Rectal smooth muscle tissue (tissue), 1 donor: ENCODE results near the gene GSTM1.
A peak's percentile ranks its signal among the peaks of the same experiment; 100 is the strongest.

Experiments used
- H3K27ac ChIP-seq: one replicate; pipeline ENCODE4 v1.7.0; 2013; ENCODE audit warnings: low read depth, low read length, inconsistent platforms
- H3K27me3 ChIP-seq: one replicate; pipeline ENCODE4 v1.7.0; 2013; ENCODE audit warnings: low read length; ENCODE audit not compliant: control insufficient read depth, insufficient read depth
- H3K36me3 ChIP-seq: one replicate; pipeline ENCODE4 v1.7.0; 2013; ENCODE audit warnings: low read length; ENCODE audit not compliant: control insufficient read depth, insufficient read depth
- H3K4me1 ChIP-seq: one replicate; pipeline ENCODE4 v1.7.0; 2013; ENCODE audit warnings: low read length; ENCODE audit not compliant: control insufficient read depth, insufficient read depth
- H3K4me3 ChIP-seq: one replicate; pipeline ENCODE4 v1.7.0; 2013; ENCODE audit warnings: low read length
- H3K9ac ChIP-seq: one replicate; pipeline ENCODE4 v1.7.0; 2013; ENCODE audit warnings: low read length

The GSTM1 gene

DNA sequence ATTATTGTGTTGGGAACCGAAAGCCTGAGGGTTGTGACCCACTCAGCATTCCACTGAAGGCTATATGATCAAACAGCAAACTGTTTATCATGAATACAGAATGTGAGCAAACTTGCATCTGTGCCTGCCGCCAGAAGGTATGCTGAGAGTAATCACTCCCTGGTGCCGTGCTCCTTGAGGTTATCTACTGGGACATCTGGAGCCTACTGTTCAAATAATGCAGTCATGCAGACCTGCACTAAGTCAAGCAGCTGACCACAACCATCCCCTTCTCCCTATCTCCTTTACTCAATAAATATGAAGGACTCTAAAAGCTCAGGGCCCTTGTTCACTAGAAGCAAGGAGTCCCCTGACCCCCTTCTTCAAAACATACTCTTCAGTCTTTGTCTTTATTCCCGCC is 37.9 kb downstream of the GSTM1 start:
- H3K9ac ChIP-seq, result no peak overlapping the region
- peaks cover 2% of the 10 kb centered on the region for H3K4me1 ChIP-seq
- H3K36me3 ChIP-seq, result no peaks in the 10 kb centered on the region
- no peaks in the 10 kb centered on the region for H3K27me3 ChIP-seq
- no peak overlapping the region for H3K4me3 ChIP-seq
- no peak overlapping the region for H3K27ac ChIP-seq

DNA sequence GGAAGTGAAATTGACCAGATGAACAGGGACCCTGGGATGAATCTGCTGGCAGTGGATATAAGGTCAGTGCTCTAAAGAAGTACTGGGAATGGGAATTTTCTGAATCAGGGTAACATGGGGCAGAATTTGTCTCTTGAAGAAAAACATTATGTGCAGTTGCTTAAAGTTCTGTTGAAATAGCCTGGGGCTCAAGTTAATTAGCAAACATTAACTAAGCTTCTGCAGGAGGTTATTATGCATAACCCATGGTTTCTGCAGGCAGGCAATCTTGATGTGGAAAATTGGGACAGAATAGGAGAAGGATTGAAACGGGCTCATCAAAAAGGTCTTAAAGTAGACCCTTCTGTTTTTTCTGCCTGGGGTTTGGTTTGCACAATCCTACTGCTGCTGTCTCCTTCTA is 38.4 kb downstream of the GSTM1 start:
- H3K9ac ChIP-seq, result no peak overlapping the region
- H3K27me3 ChIP-seq, result no peaks in the 10 kb centered on the region
- no peaks in the 10 kb centered on the region for H3K36me3 ChIP-seq
- H3K4me1 ChIP-seq, result peaks cover 2% of the 10 kb centered on the region
- no peak overlapping the region for H3K27ac ChIP-seq
- H3K4me3 ChIP-seq, result no peak overlapping the region

DNA sequence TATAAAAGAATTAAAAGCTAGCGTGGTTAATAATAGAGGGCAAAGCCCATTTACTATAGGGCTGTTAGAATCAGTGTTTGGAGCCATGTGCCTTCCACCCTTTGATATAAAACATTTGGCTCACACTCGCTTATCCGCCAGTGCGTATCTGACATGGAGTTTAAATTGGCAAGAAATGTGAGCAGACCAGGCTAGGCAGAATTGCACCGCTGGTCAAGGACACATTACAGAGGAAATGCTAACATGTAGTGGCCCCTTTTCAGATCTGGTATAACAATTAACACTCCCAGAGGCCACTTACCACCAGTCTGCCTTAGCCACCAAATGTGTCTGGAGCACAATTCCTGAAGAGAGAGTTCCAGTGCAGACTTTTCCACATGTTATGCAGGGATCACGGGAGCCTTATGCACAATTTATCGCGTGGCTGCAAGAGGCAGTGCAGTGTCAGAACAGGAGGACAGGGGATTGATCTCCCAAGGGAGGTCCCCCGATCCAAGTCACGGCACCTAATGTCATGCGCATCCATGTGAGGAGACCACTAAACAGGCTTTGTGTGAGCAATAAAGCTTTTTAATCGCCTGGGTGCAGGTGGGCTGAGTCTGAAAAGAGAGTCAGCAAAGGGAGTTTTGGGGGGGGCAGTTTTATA is 39.2 kb downstream of the GSTM1 start:
- no peak overlapping the region for H3K9ac ChIP-seq
- H3K27ac ChIP-seq, result no peak overlapping the region
- no peaks in the 10 kb centered on the region for H3K27me3 ChIP-seq
- no peak overlapping the region for H3K4me3 ChIP-seq
- no peaks in the 10 kb centered on the region for H3K36me3 ChIP-seq
- peaks cover 2% of the 10 kb centered on the region for H3K4me1 ChIP-seq

DNA sequence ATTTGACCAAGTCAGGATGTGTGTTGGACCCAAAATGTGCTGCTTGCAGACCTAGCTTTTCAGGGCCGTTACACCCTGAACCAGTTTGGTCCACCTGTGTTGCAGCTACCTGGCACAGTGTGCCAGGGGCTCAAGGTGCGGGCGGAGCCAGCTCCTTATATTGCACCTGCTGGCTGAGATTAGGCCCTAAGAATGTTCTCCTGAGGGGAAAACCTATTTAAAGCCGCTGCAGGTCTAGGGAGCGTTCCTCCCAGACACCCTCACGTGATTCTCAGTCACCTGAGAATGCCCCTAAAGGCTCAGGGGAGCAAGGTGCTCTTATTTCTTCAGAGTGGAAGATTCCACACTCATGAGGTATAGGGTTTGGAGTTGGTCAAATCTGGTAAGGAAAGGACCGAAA is 41.3 kb downstream of the GSTM1 start:
- Histone ChIP-seq H3K27me3 (no peaks in the 10 kb centered on the region), H3K27ac (no peak overlapping the region), H3K4me1 (no peaks in the 10 kb centered on the region), H3K4me3 (no peak overlapping the region), H3K36me3 (peaks cover 4% of the 10 kb centered on the region), H3K9ac (no peak overlapping the region)

DNA sequence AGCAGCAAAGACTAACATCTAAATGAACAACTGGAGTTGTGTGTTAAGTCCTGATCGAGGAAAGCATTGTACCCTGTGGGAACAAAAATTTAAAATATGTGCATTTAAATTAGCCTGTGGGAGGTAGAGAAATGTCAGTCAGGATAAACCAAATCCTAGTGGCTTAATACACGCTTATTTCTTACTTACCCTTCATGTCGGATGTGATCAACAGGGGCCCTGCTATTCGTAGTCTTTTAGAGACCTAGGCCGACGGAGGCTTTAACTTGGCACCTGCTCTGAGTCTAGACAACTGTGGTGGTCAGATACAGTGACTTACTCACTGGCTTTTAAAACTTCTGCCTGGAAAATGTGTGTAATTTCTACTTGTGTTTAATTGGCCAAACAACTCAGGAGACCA is 43.0 kb downstream of the GSTM1 start:
- Histone ChIP-seq H3K27ac (no peak overlapping the region), H3K9ac (no peak overlapping the region), H3K36me3 (peaks cover 6% of the 10 kb centered on the region), H3K27me3 (no peaks in the 10 kb centered on the region), H3K4me1 (no peaks in the 10 kb centered on the region), H3K4me3 (no peak overlapping the region)

DNA sequence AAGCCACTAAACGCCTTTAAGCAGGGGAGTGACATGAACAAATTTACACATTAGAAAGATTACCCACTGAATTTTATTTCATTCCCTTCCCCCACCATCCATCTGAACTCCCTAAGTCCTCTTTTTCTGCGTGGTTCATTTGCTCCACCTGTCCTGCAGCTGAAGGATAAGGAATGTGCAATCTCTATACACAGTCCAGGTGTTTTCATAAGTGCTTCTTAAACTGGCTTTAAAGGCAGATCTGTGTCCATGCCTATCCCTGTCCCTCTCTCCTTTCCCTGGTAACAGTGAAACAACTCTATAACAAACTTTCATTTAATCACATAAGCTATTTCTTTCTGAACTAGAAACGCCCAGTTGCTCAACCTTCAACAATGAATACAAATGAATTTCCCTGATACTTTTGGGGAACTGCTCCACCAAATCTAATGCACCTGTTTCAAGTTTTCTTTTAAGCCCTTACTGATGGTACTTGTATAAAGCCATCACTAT is 44.8 kb downstream of the GSTM1 start:
- Histone ChIP-seq H3K36me3 (peaks cover 11% of the 10 kb centered on the region), H3K9ac (no peak overlapping the region), H3K27me3 (no peaks in the 10 kb centered on the region), H3K4me1 (no peaks in the 10 kb centered on the region), H3K27ac (no peak overlapping the region), H3K4me3 (no peak overlapping the region)

GRCh38 chr1:109733236-109733870 is 45.7 kb downstream of the GSTM1 start:
- Histone ChIP-seq H3K9ac (no peak overlapping the region), H3K4me1 (no peaks in the 10 kb centered on the region), H3K27ac (no peak overlapping the region), H3K27me3 (no peaks in the 10 kb centered on the region), H3K36me3 (peaks cover 11% of the 10 kb centered on the region), H3K4me3 (no peak overlapping the region)

- Histone ChIP-seq H3K36me3 (peaks cover 4% of the 10 kb centered on the region), H3K9ac (peak overlapping the region; percentile 60), H3K4me1 (peaks cover 4% of the 10 kb centered on the region), H3K27me3 (no peaks in the 10 kb centered on the region), H3K27ac (peak overlapping the region; percentile 83), H3K4me3 (peak overlapping the region; percentile 88)
Observed at GRCh38 chr1:109739738-109740614, 52.4 kb downstream of the GSTM1 start.

DNA sequence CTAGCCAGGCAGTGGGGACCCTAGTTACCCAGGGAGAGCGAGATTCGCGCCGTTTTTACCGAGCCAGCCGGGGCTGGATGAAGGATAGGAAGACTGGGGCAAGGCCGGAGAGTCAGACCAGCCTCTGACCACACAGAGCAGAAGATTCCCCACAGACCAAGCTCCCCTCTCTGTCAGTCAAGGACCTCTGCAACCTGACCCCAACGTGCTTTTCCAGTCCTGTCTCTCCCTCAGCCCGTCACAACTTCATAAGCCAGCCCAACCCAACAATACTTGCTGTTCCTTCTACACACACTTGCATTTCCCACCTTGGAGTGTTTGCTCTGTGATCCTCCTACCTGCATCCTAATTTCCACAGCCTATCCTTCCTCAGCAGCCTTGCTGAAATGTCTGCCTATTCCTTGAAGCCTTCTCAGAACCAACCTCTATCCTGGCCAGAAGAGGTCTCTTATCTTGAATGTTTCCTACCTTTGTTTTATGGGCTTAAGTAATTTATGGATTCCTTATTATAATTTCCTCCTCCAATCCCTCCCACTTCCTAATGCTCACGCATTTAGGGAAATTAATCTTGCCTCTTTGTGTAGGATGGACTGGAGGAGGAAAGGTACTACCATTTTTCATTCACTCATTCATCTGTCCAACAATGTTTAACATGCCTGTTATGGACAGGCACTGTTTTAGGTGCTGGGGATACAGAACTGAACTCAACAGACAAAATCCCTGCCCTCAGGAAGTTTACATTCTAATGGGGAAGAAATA is 53.2 kb downstream of the GSTM1 start, which contains the start of gene GSTM3:
Gene GSTM3 (minus strand): TSS at position 424 of the 759 bp plus-strand sequence. CDS start 751 bp downstream, outside the sequence.
- Histone ChIP-seq H3K4me3 (peak within 1 kb of the TSS; percentile 88), H3K9ac (peak within 1 kb of the TSS; percentile 10), H3K27ac (peak within 1 kb of the TSS; percentile 83), H3K27me3 (no peaks in the 10 kb centered on the region), H3K4me1 (peaks cover 4% of the 10 kb centered on the region), H3K36me3 (peaks cover 4% of the 10 kb centered on the region)
